K562 (cell line): ENCODE measurements around the gene NPAS2. TPM values are rescaled to one million over a fixed set of nuclear protein-coding genes. Genes with fewer than 3 reads are reported as not detected.

Source experiments
- ATAC-seq: fragments of 200-7000 bp; cut with Tn5 transposase; 3 replicates; pipeline ENCODE4 v1.9.1; 2020; ENCODE audit warnings: moderate library complexity
- BruUV-seq: library from RNA; stranded (reverse); fragments of 400-500 nt; replicated peaks from 2 replicates; lab custom pipeline; 2021; lab: Mats Ljungman, UMichigan
- CTCF ChIA-PET: fragments of 300-600 bp; formaldehyde crosslinking; extraction: SDS; loops from one replicate; lab custom pipeline; 2021; ENCODE audit warnings: low intra/inter-chr PET ratio; lab: Yijun Ruan, JAX
- POLR2A ChIA-PET: fragments of 300-600, 350-650 bp; sonication (Branson Sonifier 250); formaldehyde crosslinking; extraction: SDS; loops from one replicate; lab custom pipeline; 2021; ENCODE audit warnings: antibody characterized with exemption, inconsistent platforms; lab: Yijun Ruan, JAX
- DNase-seq, 4 experiments: peaks; one replicate each; pipeline versions ENCODE4 v3.0.0 to v3.0.0-alpha.2; 2011 to 2018; ENCODE audit warnings: low spot score in 3 of 4, mixed read lengths in 3 of 4; ENCODE audit errors: extremely low read depth in 1 of 4
- FAIRE-seq: peaks from 2 replicates; lab custom pipeline; 2011; peaks lifted over from hg19 to GRCh38; lab: Jason Lieb, UNC
- H2AFZ ChIP-seq: 2 replicates; pipeline ENCODE4 v1.6.0; 2011; ENCODE audit warnings: low read depth, low read length, control low read depth, inconsistent platforms
- H3K27ac ChIP-seq: fragments of 200-600 bp; 3 replicates; pipeline ENCODE4 v1.8.0; 2011; ENCODE audit warnings: low read depth, mild to moderate bottlenecking, control low read depth, inconsistent platforms, low read length, moderate library complexity, mixed read lengths; ENCODE audit errors: extremely low read depth
- H3K27me3 ChIP-seq, 2 experiments: fragments of 300-600 bp in 1 of 2; 2 replicates in 1 of 2; 3 replicates in 1 of 2; pipeline versions ENCODE4 v1.6.0 to v1.8.0; 2011; ENCODE audit warnings: inconsistent platforms in 2 of 2, low read length in 2 of 2, mild to moderate bottlenecking in 1 of 2, mixed read lengths in 1 of 2, moderate library complexity in 1 of 2; ENCODE audit not compliant: control insufficient read depth in 2 of 2, insufficient read depth in 2 of 2
- H3K36me3 ChIP-seq: fragments of 300-600 bp; 3 replicates; pipeline ENCODE4 v1.8.0; 2011; ENCODE audit warnings: mild to moderate bottlenecking, low read length, inconsistent platforms; ENCODE audit not compliant: control insufficient read depth, insufficient read depth
- H3K4me1 ChIP-seq, 2 experiments: fragments of 200-600 bp in 1 of 2; replicated peaks in 1 of 2; 2 replicates in 1 of 2; 3 replicates in 1 of 2; pipeline versions ENCODE4 v1.5.1 to v1.8.0; 2011; ENCODE audit warnings: inconsistent platforms in 2 of 2, low read length in 2 of 2, mild to moderate bottlenecking in 1 of 2, mixed read lengths in 1 of 2, moderate library complexity in 1 of 2; ENCODE audit not compliant: control insufficient read depth in 2 of 2, insufficient read depth in 2 of 2
- H3K4me2 ChIP-seq: 2 replicates; pipeline ENCODE4 v1.6.1; 2011; ENCODE audit warnings: low read length, control low read depth, inconsistent platforms, mixed read lengths; ENCODE audit not compliant: insufficient read depth
- H3K4me3 ChIP-seq: fragments of 200-600 bp; sonication (generic), shearing (Covaris generic); 2 replicates; pipeline ENCODE4 v1.5.1; 2016; ENCODE audit warnings: control low read depth, inconsistent platforms
- H3K79me2 ChIP-seq: fragments of 200-600 bp; 3 replicates; pipeline ENCODE4 v1.8.0; 2011; ENCODE audit warnings: low read length, inconsistent platforms; ENCODE audit not compliant: control insufficient read depth, insufficient read depth
- H3K9ac ChIP-seq, 2 experiments: 2 replicates each; pipeline versions ENCODE4 v1.6.0 to v1.6.1; 2011; ENCODE audit warnings: low read depth in 2 of 2, low read length in 2 of 2, control low read depth in 1 of 2, inconsistent platforms in 1 of 2, mild to moderate bottlenecking in 1 of 2, mixed read lengths in 1 of 2; ENCODE audit not compliant: insufficient read depth in 1 of 2
- H3K9me1 ChIP-seq: one replicate; pipeline ENCODE4 v1.6.0; 2011; ENCODE audit warnings: inconsistent platforms, mild to moderate bottlenecking, low read length, moderate library complexity; ENCODE audit not compliant: control insufficient read depth, insufficient read depth
- H3K9me3 ChIP-seq: replicated peaks from 2 replicates; pipeline ENCODE4 v1.5.1; 2011; ENCODE audit warnings: low read depth, low read length, inconsistent platforms; ENCODE audit not compliant: control insufficient read depth, insufficient read depth
- H4K20me1 ChIP-seq: replicated peaks from 2 replicates; pipeline ENCODE4 v1.6.1; 2011; ENCODE audit warnings: low read length, inconsistent platforms, mixed read lengths; ENCODE audit not compliant: control insufficient read depth, insufficient read depth
- CREM ChIP-seq: IDR thresholded peaks from 2 replicates; pipeline ENCODE4 v1.6.1; 2014; ENCODE audit warnings: antibody characterized with exemption, low read depth
- RAD21 ChIP-seq, 2 experiments: fragments of 250-450 bp in 1 of 2; fragments of 450-650 bp in 1 of 2; sonication (Bioruptor Pico) in 1 of 2; formaldehyde crosslinking in 1 of 2; IDR thresholded peaks in 1 of 2; conservative IDR thresholded peaks in 1 of 2; 2 replicates each; pipeline versions ENCODE4 v1.4.0 to v1.8.0; 2020 to 2022; ENCODE audit warnings: mild to moderate bottlenecking in 2 of 2, moderate library complexity in 1 of 2
- SMC3 ChIP-seq: conservative IDR thresholded peaks from 2 replicates; pipeline ENCODE4 v1.6.1; 2011; ENCODE audit warnings: low read depth, low read length, improper control_type of control experiment; ENCODE audit not compliant: insufficient read depth
- WGBS: fragments of 100-300 bp; shearing (Covaris generic); methylation state at CpG from one replicate; pipeline ENCODE4 v1.1.6; 2016; ENCODE audit warnings: low coverage, mixed read lengths; ENCODE audit not compliant: insufficient coverage; ENCODE audit errors: missing lambda C conversion rate; 5-methylcytosine and 5-hydroxymethylcytosine counted together
- in situ Hi-C: fragments of 300-500 bp; cut with MboI; formaldehyde crosslinking; loops from 4 replicates; pipeline ENCODE4 v1.15.0; 2018; ENCODE audit warnings: inconsistent platforms, mixed read lengths
- intact Hi-C: fragments of 100-400 bp; cut with micrococcal nuclease; formaldehyde crosslinking; loops from 2 replicates; pipeline ENCODE4 v1.14.2; 2022
- polyA plus RNA-seq, 8 experiments: library from polyadenylated mRNA; depleted of rRNA in 4 of 8; stranded (reverse) in 5 of 8; unstranded in 3 of 8; fragments of >200 nt; fragmentation: Nextera tagmentation in 2 of 8; fragmentation: Illumina TruSeq in 1 of 8; extraction: Ambion mirVana in 2 of 8; extraction: Trizol in 1 of 8; gene quantifications; 2 replicates each; pipeline versions ENCODE4 v1.2.1 to v1.2.3, GENCODE V29; 2011 to 2014; ENCODE audit warnings: inconsistent platforms in 1 of 8, missing spikeins in 1 of 8
- total RNA-seq, 7 experiments: library from RNA; depleted of rRNA in 6 of 7; stranded (reverse); fragments of >200 nt in 6 of 7; fragmentation: Illumina TruSeq in 2 of 7; extraction: Trizol in 2 of 7; gene quantifications; 2 replicates each; pipeline versions ENCODE4 v1.2.1 to v1.2.3, GENCODE V29; 2011 to 2021; ENCODE audit warnings: low replicate concordance in 1 of 7
- TF ChIP-seq, protein P1 (sequence below), 3 experiments: IDR thresholded peaks in 2 of 3; conservative IDR thresholded peaks in 1 of 3; 2 replicates each; pipeline ENCODE4 v1.5.1; 2011 to 2012; ENCODE audit warnings: low read length in 3 of 3, mild to moderate bottlenecking in 3 of 3, control low read depth in 2 of 3, improper control_type of control experiment in 1 of 3, inconsistent platforms in 1 of 3, low read depth in 1 of 3, mixed read lengths in 1 of 3, moderate library complexity in 1 of 3; ENCODE audit not compliant: insufficient read depth in 2 of 3
- TF ChIP-seq, protein P2 (sequence below), 2 experiments: fragments of 450-650 bp; formaldehyde crosslinking in 1 of 2; IDR thresholded peaks; 2 replicates each; pipeline versions ENCODE4 v1.4.0 to v1.6.1; 2014 to 2020; ENCODE audit warnings: mild to moderate bottlenecking in 2 of 2, borderline replicate concordance in 1 of 2, low read depth in 1 of 2

The NPAS2 gene
- total and polyA plus RNA-seq, 9 of the 15 experiments (the other 6 are each of a cell fraction or from before 2014, with no cell fraction given) = 0.06 to 0.29 (median 0.07) TPM; not detected in 5

DNA sequence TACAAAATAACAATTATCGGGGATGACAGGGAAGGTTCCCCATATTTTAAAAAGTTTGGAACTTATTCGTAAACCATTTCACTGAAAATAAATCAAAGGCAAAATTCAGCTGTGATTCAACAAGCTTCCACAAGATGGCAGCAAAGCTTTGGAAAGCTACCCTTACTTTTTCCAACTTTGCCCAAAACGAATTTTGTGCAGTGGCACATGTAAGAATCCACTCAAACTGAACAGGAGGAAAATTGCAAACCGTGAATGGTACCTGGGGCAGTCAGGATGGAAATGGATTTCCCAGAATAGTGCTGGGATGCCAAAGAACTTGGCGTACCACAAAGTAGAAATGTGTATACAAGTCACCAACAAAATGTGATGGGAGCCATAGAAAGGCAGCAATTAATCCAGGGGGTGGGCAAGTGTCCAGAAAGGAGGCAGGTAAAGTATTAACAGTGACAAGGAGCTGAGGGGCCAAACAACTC, 192.8 kb downstream of the NPAS2 start:
- no peak overlapping the region for H2AFZ ChIP-seq
- CTCF ChIA-PET = interaction anchor here (0.6 to 1.6 kb wide), 5 partner anchors 141 to 1342 kb away, joined by 3 to 8 read pairs (median 4); partner anchors contain the start of genes CNOT11 and CREG2
- no TSS peak for BruUV-seq
- FAIRE-seq (peak; percentile 73), ATAC-seq (no peak), DNase-seq (peak in 3 of 4 experiments; percentile 24 to 49 (median 28))
- H3K4me3 ChIP-seq = no peak overlapping the region
- in situ Hi-C loops (no loop called here), intact Hi-C loops (loop anchor here (2.0 kb wide), 2 partner anchors 140 to 240 kb away; partner anchors contain the start of gene CNOT11)
- H3K9ac ChIP-seq = no peak overlapping the region
- H3K27me3 ChIP-seq = no peaks in the 10 kb centered on the region
- H3K4me2 ChIP-seq = no peak overlapping the region
- 0 out of 2 replicates have a peak, but pooled peaks cover 2% of the 10 kb centered on the region for H3K9me3 ChIP-seq
- TF ChIP-seq SMC3 (peak; percentile 56; the same call in 1 of the 2 replicates), CREM (no peak), RAD21 (CRISPR knock-in tag; conservative IDR thresholded peaks at IDR 0.05 in 1 of 2, IDR thresholded peaks at IDR 0.05 in 1 of 2) (peak; percentile 49 to 67)
- TF ChIP-seq, protein P1, sequence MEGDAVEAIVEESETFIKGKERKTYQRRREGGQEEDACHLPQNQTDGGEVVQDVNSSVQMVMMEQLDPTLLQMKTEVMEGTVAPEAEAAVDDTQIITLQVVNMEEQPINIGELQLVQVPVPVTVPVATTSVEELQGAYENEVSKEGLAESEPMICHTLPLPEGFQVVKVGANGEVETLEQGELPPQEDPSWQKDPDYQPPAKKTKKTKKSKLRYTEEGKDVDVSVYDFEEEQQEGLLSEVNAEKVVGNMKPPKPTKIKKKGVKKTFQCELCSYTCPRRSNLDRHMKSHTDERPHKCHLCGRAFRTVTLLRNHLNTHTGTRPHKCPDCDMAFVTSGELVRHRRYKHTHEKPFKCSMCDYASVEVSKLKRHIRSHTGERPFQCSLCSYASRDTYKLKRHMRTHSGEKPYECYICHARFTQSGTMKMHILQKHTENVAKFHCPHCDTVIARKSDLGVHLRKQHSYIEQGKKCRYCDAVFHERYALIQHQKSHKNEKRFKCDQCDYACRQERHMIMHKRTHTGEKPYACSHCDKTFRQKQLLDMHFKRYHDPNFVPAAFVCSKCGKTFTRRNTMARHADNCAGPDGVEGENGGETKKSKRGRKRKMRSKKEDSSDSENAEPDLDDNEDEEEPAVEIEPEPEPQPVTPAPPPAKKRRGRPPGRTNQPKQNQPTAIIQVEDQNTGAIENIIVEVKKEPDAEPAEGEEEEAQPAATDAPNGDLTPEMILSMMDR (IDR thresholded peaks at IDR 0.05 in 2 of 3, conservative IDR thresholded peaks at IDR 0.05 in 1 of 3; ENCODE audit: insufficient read depth in 2 of 3, low read depth in 1 of 3, low read length in 3 of 3) = peak; percentile 49 to 76 (median 73); a peak in 5 of 6 replicates
- TF ChIP-seq, protein P2, sequence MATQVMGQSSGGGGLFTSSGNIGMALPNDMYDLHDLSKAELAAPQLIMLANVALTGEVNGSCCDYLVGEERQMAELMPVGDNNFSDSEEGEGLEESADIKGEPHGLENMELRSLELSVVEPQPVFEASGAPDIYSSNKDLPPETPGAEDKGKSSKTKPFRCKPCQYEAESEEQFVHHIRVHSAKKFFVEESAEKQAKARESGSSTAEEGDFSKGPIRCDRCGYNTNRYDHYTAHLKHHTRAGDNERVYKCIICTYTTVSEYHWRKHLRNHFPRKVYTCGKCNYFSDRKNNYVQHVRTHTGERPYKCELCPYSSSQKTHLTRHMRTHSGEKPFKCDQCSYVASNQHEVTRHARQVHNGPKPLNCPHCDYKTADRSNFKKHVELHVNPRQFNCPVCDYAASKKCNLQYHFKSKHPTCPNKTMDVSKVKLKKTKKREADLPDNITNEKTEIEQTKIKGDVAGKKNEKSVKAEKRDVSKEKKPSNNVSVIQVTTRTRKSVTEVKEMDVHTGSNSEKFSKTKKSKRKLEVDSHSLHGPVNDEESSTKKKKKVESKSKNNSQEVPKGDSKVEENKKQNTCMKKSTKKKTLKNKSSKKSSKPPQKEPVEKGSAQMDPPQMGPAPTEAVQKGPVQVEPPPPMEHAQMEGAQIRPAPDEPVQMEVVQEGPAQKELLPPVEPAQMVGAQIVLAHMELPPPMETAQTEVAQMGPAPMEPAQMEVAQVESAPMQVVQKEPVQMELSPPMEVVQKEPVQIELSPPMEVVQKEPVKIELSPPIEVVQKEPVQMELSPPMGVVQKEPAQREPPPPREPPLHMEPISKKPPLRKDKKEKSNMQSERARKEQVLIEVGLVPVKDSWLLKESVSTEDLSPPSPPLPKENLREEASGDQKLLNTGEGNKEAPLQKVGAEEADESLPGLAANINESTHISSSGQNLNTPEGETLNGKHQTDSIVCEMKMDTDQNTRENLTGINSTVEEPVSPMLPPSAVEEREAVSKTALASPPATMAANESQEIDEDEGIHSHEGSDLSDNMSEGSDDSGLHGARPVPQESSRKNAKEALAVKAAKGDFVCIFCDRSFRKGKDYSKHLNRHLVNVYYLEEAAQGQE (IDR thresholded peaks at IDR 0.05; ENCODE audit: borderline replicate concordance) = peak; percentile 34; the same call in 1 of the 2 replicates
- TF ChIP-seq, protein P2 (CRISPR knock-in tag; IDR thresholded peaks at IDR 0.05; ENCODE audit: low read depth) = no peak
- TF ChIP-seq, all 486 proteins: peak for 4
- POLR2A ChIA-PET = interaction anchor here (0.6 to 1.3 kb wide), 3 partner anchors 10 to 128 kb away, joined by 4 to 17 read pairs (median 4); partner anchors contain the start of gene RPL31
- Histone ChIP-seq H3K79me2 (peaks cover 4% of the 10 kb centered on the region; the same call in 1 of the 3 replicates), H3K36me3 (peaks cover 57% of the 10 kb centered on the region), H3K4me1 (no peaks in the 10 kb centered on the region), H3K9me1 (no peaks in the 10 kb centered on the region), H3K27ac (no peak overlapping the region), H4K20me1 (no peaks in the 10 kb centered on the region)
- WGBS = 54% methylated on average over 5 of the region's 5 CpGs
